Psoas muscle (tissue), 8 donors: ENCODE data around the gene C4orf54. TPM values are rescaled to one million over a fixed set of nuclear protein-coding genes. Genes with fewer than 3 reads are reported as not detected.

Experiments used
- ATAC-seq, 4 donors: fragments of 200-7000 bp; cut with Tn5 transposase; one replicate each; pipeline ENCODE4 v1.9.1; 2020; ENCODE audit warnings: moderate library complexity in 3 of 4, mild to moderate bottlenecking in 2 of 4
- DNase-seq, 2 donors: peaks; one replicate each; pipeline ENCODE4 v3.0.0-alpha.2; 2020
- H3K27ac ChIP-seq: fragments of 200-600 bp; one replicate; pipeline ENCODE4 v1.8.0; 2022
- H3K27me3 ChIP-seq, 3 donors: fragments of 200-600 bp in 1 of 3; one replicate each; pipeline versions ENCODE4 v1.6.1 to v1.8.0; 2013 to 2022; ENCODE audit warnings: low read length in 2 of 3, mild to moderate bottlenecking in 2 of 3, moderate library complexity in 1 of 3; ENCODE audit not compliant: insufficient read depth in 3 of 3
- H3K36me3 ChIP-seq, 2 donors: fragments of 200-600 bp in 1 of 2; one replicate each; pipeline versions ENCODE4 v1.6.1 to v1.8.0; 2013 to 2022; ENCODE audit warnings: low read depth in 1 of 2, mild to moderate bottlenecking in 1 of 2, moderate library complexity in 1 of 2; ENCODE audit not compliant: insufficient read depth in 1 of 2
- H3K4me1 ChIP-seq: fragments of 200-600 bp; one replicate; pipeline ENCODE4 v1.8.0; 2022
- H3K4me3 ChIP-seq: fragments of 200-600 bp; one replicate; pipeline ENCODE4 v1.8.0; 2022; ENCODE audit warnings: mild to moderate bottlenecking
- H3K9me3 ChIP-seq: fragments of 200-600 bp; one replicate; pipeline ENCODE4 v1.8.0; 2022
- CTCF ChIP-seq: fragments of 200-600 bp; IDR thresholded peaks from one replicate; pipeline ENCODE4 v1.8.0; 2022; ENCODE audit warnings: antibody characterized with exemption
- WGBS, 3 donors: extraction: QIAGEN DNeasy Blood & Tissue Kit; methylation state at CpG; one replicate each; pipeline versions ENCODE4 v1.1.6 to v1.1.7; 2013; 5-methylcytosine and 5-hydroxymethylcytosine counted together
- intact Hi-C, 2 donors: fragments of 100-400 bp; cut with DNase I; formaldehyde crosslinking; loops; one replicate each; pipeline versions ENCODE4 v1.11.0 to v1.14.2; 2022
- polyA plus RNA-seq, 3 donors: library from polyadenylated mRNA; stranded (reverse); fragments of 200-250 nt; gene quantifications; one replicate each; pipeline ENCODE4 v1.2.3, GENCODE V29; 2013
- total RNA-seq, 4 donors: library from RNA; stranded (reverse); fragmentation: NEBNext Ultra II Directional in 2 of 4; extraction: Animal tissue kit (Norgen Biotek cat#: 25700) in 2 of 4; gene quantifications; one replicate each; pipeline versions ENCODE4 v1.2.1 to v1.2.4, GENCODE V29; 2021 to 2023
- donor health status: healthy with polysubstance abuse.
- donor health status: DM: no; HTN: no; CAD: no; lungs with moderate emphysema.
- donor health status: Bipolar disorder and iron deficiency.
- donor health status: healthy.
- donor health status: DM: yes; HTN: yes; CAD: no.
- donor health status: DM: no; HTN: no; CAD: no.
- donor health status: DM: no; HTN: no; CAD: no.
- donor health status: DM: yes; HTN: yes; CAD: no.

Gene C4orf54
- total and polyA plus RNA-seq, 7 donors: 3.3 to 151 (median 58.1) TPM

DNA sequence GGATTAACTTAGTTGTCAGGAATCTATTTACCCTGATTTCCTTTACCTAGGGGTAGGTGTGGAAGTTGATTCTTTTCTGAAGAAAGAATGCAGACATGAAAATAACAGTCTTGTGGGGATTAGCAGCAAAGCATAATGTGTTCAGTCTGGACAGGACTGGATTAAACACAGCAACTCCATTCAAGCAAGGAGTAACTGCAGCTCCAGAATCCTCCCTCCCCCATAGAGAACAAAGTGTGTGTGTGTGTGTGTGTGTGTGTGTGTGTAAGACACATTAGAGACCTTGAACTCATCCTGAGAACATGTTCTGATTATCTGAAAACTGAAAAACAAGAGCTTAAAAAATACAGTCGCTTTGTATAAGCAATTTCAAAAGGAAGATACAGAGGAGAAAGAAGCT, 9.3 kb downstream of the C4orf54 start:
- intact Hi-C loops: no loop called here

GRCh38 chr4:99647071-99647470, 10.6 kb downstream of the C4orf54 start:
- peaks cover 0 to 5% of the 10 kb centered on the region in 2 donors for H3K36me3 ChIP-seq
- DNase-seq (no peak), ATAC-seq (no peak)
- no peaks in the 10 kb centered on the region for H3K27me3 ChIP-seq
- TF ChIP-seq CTCF: no peak
- H3K27ac ChIP-seq: peak overlapping the region; percentile 99
- H3K9me3 ChIP-seq: no peaks in the 10 kb centered on the region
- H3K4me1 ChIP-seq: peaks cover 42% of the 10 kb centered on the region
- intact Hi-C loops: no loop called here
- 28 to 46% (median 32%) methylated on average over 4 of the region's 4 CpGs for WGBS, 3 donors
- peak overlapping the region; percentile 78 for H3K4me3 ChIP-seq

More for the DNA sequence above, 9.3 kb downstream of the C4orf54 start:
- H3K36me3 ChIP-seq: peaks cover 0 to 5% of the 10 kb centered on the region in 2 donors
- H3K4me1 ChIP-seq: peaks cover 30% of the 10 kb centered on the region
- ATAC-seq (no peak), DNase-seq (no peak)
- WGBS, 3 donors: 30 to 48% (median 41%) methylated on average over 1 of the region's 1 CpG
- peak overlapping the region; percentile 78 for H3K4me3 ChIP-seq
- H3K27ac ChIP-seq: peak overlapping the region; percentile 99
- TF ChIP-seq CTCF: no peak
- no peaks in the 10 kb centered on the region for H3K9me3 ChIP-seq
- H3K27me3 ChIP-seq: no peaks in the 10 kb centered on the region

- Histone ChIP-seq H3K36me3 (peaks cover 0 to 3% of the 10 kb centered on the region in 2 donors), H3K9me3 (no peaks in the 10 kb centered on the region), H3K27me3 (no peaks in the 10 kb centered on the region), H3K4me1 (peaks cover 54% of the 10 kb centered on the region), H3K27ac (peak overlapping the region; percentile 99), H3K4me3 (peak overlapping the region; percentile 78)
- no peak for TF ChIP-seq CTCF
- ATAC-seq (peak; percentile 23 to 57 (median 54)), DNase-seq (no peak)
- intact Hi-C loops: loop anchor here in 1 of 2 donors (2.0 kb wide), 1 partner anchor 81 kb away; the partner anchor contains the start of gene TRMT10A
These were observed 12.0 kb downstream of the C4orf54 start for GRCh38 chr4:99645638-99646037.

DNA sequence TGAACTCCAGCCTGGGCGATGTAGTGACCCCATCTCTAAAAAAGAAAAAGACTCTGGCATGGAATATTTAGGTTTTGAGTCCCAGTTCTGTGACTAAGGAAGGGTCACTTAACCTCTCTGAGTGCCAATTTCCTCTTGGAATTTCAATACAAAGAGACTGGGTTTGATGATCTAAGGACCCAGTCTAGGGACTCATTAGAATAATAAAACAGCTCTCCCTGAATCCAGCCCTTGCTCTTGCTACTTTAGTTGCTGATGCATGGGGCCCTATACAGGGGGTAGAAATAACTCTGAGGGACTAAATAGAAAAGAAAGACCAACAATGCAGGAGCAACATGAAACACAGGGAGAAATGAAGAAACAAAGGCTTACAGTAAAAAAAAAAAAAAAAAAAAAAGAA, 12.6 kb downstream of the C4orf54 start:
- intact Hi-C loops: loop anchor here in 1 of 2 donors (2.0 kb wide), 1 partner anchor 80 kb away; the partner anchor contains the start of gene TRMT10A
- 38 to 65% (median 41%) methylated on average over 1 of the region's 1 CpG for WGBS, 3 donors
- H3K27ac ChIP-seq: peak overlapping the region; percentile 99
- H3K4me3 ChIP-seq: peak overlapping the region; percentile 78
- no peak for TF ChIP-seq CTCF
- no peaks in the 10 kb centered on the region for H3K9me3 ChIP-seq
- H3K27me3 ChIP-seq: no peaks in the 10 kb centered on the region
- no peak for DNase-seq
- H3K4me1 ChIP-seq: peaks cover 58% of the 10 kb centered on the region
- ATAC-seq: no peak
- H3K36me3 ChIP-seq: peaks cover 0 to 1% of the 10 kb centered on the region in 2 donors

- no peaks in the 10 kb centered on the region for H3K27me3 ChIP-seq
- ATAC-seq (no peak), DNase-seq (no peak)
- peaks cover 62% of the 10 kb centered on the region for H3K4me1 ChIP-seq
- intact Hi-C loops: loop anchor here in 1 of 2 donors (2.0 kb wide), 1 partner anchor 80 kb away; the partner anchor contains the start of gene TRMT10A
- peaks cover 0 to 4% of the 10 kb centered on the region in 2 donors for H3K36me3 ChIP-seq
- H3K4me3 ChIP-seq: peak overlapping the region; percentile 78
- no peaks in the 10 kb centered on the region for H3K9me3 ChIP-seq
- no peak for TF ChIP-seq CTCF
- WGBS, 3 donors: 35 to 40% (median 38%) methylated on average over 5 of the region's 5 CpGs
- peak overlapping the region; percentile 99 for H3K27ac ChIP-seq
These were observed 13.2 kb downstream of the C4orf54 start for GRCh38 chr4:99644453-99644852.
